ENCODE data around the gene RANBP3L. TPM values are rescaled to one million over a fixed set of nuclear protein-coding genes. Genes with fewer than 3 reads are reported as not detected.
"Not testable (repeated sequence)": the region's sequence is repeated elsewhere in the genome, so short reads cannot be mapped to it uniquely, and the experiment has no call there.

Gene RANBP3L
- polyA plus RNA-seq, 3 donors, result 7.6 to 8.3 (median 7.7) TPM

DNA sequence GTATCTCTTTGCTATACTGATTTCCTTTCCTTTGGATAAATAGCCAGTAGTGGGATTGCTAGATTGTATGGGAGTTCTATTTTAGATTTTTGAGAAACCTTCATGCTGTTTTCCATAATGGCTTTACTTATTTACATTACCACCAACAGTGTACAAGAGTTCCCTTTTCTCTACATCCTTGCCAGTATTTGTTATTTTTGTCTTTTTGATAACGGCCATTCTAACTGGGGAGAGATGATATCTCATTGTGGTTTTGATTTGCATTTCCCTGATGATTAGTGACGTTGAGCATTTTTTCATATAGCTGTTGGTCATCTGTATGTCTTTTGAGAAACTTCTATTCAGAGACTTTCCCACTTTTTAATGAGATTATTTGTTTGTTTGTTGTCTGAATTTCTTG is 85.8 kb downstream of the RANBP3L start:
- DNase-seq (ENCODE audit: low read depth in 3 of 3, low spot score in 2 of 3), result no peak

DNA sequence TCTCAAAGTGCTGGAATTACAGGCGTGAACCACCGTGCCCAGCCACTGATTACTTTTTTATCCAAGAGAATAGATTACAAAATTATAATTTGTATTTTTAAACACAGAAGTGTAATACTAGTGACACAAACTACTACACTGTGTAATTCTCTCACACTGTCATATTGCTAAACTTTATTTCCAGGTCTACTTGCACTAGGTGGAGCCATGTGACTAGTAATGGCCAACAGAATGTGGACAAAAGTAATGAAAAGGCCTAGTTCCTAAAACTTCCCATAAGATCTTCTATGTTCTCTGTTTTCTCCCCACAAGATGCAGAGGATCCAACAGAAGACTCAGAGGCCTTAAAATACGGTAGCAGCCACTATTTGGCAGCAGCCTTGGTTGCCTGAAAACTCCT is 87.3 kb downstream of the RANBP3L start:
- DNase-seq (ENCODE audit: low read depth in 3 of 3, low spot score in 2 of 3), result no peak

DNA sequence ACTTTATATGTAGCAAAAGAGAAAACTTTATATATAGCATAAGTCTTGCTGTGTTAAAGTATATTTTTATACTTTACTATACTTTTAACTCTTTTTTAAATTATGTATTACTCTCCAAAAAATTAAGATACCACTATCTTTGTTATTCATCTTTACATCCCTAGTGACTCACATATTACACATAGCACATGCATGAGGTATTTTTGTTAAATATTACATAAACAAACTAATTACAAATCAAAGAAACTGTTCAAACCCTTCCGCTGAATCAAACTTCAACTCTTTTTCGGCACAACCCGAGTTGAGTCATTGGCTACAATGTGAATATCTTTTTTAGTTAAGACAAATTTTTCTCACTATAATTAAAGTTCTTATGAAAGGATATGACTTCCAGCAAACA is 92.0 kb downstream of the RANBP3L start:
- DNase-seq (ENCODE audit: low read depth in 3 of 3, low spot score in 2 of 3), result no peak

DNA sequence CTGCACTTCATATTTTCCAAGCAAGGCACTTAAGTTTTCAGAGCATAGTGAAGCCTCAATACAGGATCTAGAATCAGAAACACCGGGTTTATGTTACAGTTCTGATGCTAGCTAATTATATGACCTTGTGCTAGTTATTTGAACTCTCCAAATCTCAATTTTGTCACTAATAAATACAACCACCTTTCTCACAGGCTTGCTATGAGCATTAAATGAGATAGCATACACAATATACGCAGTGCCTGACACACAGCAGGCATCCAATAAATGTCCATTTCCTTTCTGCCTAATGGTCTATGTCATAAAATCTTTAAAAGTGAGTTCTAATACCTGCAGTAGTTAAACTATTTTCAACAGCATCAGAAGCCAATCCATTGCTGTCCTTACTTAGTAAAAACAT is 92.9 kb downstream of the RANBP3L start:
- no peak for DNase-seq (ENCODE audit: low read depth in 3 of 3, low spot score in 2 of 3)

DNA sequence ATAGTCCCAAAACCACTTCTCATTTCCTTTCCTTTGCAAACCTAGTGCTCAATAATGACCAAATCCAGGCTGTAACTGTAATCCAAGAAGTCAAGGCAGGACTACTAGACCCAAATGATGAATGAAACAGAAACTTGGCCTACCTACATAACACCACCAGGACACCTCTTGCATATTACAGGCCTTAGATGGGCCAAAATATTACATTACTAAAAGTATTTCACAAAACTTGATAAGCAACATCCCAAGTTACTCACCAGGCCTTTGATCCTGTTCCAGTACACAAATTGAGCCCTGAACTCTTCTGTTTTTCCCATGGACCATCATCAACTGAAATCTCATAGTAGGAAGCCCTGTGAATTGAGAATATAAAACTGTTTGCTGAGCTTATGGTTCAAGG is 94.8 kb downstream of the RANBP3L start:
- no peak for DNase-seq (ENCODE audit: low read depth in 3 of 3, low spot score in 2 of 3)

DNA sequence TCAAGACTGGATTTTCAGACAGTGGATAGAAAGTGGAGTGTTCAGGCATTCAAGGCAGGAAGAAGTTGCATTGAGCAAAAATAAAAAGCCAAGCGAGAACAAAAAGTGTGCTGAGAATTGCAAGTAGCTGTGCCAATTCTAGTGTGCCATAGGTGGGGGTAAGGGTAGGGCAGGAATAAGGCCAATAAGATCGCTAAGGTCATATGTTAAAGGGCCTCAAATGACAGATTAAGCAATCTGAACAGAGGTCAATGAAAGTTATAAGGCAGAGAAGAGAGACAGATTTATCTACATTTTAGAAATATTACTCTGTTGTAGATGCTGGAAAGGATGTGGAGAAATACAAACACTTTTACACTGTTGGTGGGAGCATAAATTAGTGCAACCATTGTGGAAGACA is 96.4 kb downstream of the RANBP3L start:
- DNase-seq (ENCODE audit: low read depth in 3 of 3, low spot score in 2 of 3), result no peak

DNA sequence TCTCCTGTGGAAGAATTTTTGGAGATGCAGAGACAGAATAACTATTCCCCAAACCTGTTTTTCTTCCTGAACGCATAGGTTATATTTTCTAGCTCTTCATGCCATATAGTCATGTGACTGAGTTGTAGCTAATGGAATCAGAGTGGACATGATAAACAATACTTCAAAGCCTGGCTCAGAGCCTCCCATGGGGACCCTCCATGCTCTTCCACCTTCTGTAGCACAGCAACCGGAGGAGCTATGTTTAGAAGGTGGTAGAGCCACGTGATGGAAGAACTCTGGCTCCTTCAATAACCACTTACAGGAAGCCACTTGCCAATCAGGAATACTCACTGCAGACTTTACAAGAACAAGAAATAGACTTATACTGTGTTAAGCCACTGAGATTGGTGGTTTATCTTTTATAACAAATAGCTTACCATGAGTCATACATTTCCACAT is 99.2 kb downstream of the RANBP3L start:
- no peak for DNase-seq (ENCODE audit: low read depth in 3 of 3, low spot score in 2 of 3)

DNA sequence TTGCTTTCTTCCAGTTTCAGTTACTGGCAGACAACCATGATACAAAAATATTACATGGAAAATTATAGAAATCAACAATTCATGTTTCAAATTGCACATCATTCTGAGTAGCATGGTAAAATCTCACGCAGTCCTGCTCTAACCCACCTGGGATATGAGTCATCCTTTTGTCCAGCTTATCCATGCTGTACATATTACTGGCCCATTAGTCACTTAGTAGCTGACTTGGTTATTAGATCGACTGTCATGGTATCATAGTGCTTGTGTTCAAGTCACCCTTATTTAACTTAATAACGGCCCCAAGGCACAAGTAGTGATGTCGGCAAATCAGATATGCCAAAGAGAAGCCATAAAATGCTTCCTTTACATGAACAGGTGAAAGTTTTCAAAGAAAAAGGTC is 101.2 kb downstream of the RANBP3L start:
- DNase-seq (ENCODE audit: low read depth in 3 of 3, low spot score in 2 of 3), result no peak

DNA sequence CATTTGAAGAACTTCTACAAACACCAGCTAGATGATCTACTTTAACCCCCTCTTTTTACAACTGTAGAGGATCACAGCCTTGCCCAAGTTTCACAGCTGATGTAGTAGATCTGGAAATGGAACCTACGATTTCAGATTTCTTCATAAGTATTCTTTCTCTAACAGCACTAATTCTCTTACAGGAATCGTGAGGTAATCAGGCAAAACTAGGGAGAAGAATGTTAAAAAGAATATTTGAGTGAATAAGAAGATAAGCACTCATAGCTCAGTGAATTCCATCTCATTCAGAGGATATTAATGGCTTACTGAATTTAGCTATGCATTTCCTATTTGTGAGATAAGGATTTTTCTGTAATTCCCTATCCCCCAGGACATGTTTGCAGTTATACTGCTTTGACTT is 102.1 kb downstream of the RANBP3L start:
- DNase-seq (ENCODE audit: low read depth in 3 of 3, low spot score in 2 of 3), result no peak

DNA sequence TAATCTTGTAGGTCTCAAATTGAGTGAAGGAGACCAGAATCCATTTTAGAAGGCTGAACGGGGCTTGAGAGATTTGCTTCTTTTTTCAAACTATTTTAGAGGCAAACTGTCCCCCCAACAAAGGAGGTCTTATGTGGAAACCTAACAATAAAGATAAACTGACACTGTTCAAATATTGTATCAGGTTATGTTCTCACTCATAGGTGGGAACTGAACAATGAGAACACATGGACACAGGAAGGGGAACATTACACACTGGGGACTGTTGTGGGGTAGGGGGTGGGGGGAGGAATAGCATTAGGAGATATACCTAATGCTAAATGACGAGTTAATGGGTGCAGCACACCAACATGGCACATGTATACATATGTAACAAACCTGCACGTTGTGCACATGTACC is 102.9 kb downstream of the RANBP3L start:
- not testable (repeated sequence) for DNase-seq (ENCODE audit: low read depth in 3 of 3, low spot score in 2 of 3)

Other genes with a start within 250 kb of the RANBP3L start
- gene UGT3A2, start 235.0 kb downstream of the RANBP3L start, polyA plus RNA-seq (ENCODE audit: insufficient read length in 3 of 3), result 10 to 100 TPM; 10.2 to 15.8 (median 13.6) TPM
- gene LMBRD2, start 150.0 kb downstream of the RANBP3L start, polyA plus RNA-seq (ENCODE audit: insufficient read length in 3 of 3), result 10 to 100 TPM; 17.7 to 20.7 (median 18.1) TPM
- 10 to 100 TPM; 41.4 to 45.0 (median 43.4) TPM for gene SKP2, start 149.8 kb downstream of the RANBP3L start, polyA plus RNA-seq (ENCODE audit: insufficient read length in 3 of 3)
- gene NADK2, start 60.0 kb downstream of the RANBP3L start, polyA plus RNA-seq (ENCODE audit: insufficient read length in 3 of 3), result 10 to 100 TPM; 54.0 to 60.4 (median 59.4) TPM